Left renal cortex interstitium (tissue), 4 donors: ENCODE data around the gene OR2F2. TPM values are rescaled to one million over a fixed set of nuclear protein-coding genes. Genes with fewer than 3 reads are reported as not detected.

Experiments used
- DNase-seq, 4 donors: peaks; one replicate each; pipeline ENCODE4 v3.0.0-alpha.2; 2013; ENCODE audit warnings: low read depth in 4 of 4, low spot score in 2 of 4, missing footprints in 1 of 4
- polyA plus RNA-seq, 4 donors: library from polyadenylated mRNA; unstranded; fragments of 120-200 nt; gene quantifications; one replicate each; pipeline ENCODE4 v1.2.1, GENCODE V29; 2013; ENCODE audit not compliant: insufficient read length in 4 of 4

Gene OR2F2
- polyA plus RNA-seq, 4 donors: not detected

- DNase-seq: no peak
Observed at GRCh38 chr7:143975617-143976016, 40.6 kb downstream of the OR2F2 start.

DNA sequence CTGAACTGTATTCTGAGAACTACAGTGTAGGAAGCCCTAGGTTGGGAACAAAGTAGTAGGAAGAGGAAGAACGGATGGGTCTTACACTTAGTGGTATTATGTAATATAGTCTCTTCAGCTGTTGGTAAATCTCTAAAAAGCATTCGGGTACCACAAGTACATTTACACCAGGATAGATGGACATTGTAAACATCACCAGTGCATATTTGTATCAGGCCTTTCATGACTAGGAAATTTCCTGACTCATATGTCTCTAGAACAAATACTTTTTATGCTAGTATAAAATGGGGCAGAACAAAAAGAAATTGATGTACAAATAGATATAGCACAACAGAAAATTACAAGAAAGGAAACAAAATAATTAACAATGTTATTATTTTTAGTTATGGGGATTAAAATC is 43.6 kb downstream of the OR2F2 start:
- no peak for DNase-seq

- no peak for DNase-seq
Observed at GRCh38 chr7:143979359-143979758, 44.3 kb downstream of the OR2F2 start.

- DNase-seq: no peak
Observed at GRCh38 chr7:143979998-143980397, 45.0 kb downstream of the OR2F2 start.

DNA sequence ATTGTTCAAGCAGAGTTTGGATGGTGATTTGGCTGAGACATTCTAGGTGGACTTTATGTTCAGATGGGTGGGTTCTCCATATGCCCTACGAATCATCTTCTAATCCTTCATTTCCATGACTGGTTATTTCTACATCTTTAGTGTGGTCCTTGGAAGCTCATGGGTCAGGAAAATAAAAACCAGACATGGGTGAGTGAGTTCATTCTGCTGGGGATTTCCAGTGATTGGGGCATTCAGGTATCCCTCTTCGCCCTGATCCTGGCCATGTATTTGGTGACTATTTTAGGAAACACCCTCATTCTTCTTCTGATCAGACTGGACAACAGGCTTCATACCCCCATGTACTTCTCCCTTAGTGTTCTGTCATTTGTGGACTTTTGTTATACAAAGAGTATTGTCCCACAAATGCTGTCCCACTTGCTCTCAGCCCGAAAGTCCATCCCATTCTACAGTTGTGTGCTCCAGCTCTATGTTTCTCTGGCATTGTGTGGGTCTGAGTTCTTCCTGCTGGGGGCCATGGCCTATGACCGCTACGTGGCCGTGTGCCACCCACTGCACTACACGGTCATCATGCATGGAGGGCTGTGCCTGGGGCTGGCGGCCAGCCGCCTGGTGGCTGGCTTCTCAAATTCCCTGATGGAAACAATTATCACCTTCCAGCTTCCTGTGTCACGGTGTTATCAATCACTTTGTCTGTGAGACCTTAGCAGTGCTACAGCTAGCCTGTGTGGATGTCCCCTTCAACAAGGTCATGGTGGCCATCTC is 45.9 kb downstream of the OR2F2 start:
- DNase-seq: no peak

DNA sequence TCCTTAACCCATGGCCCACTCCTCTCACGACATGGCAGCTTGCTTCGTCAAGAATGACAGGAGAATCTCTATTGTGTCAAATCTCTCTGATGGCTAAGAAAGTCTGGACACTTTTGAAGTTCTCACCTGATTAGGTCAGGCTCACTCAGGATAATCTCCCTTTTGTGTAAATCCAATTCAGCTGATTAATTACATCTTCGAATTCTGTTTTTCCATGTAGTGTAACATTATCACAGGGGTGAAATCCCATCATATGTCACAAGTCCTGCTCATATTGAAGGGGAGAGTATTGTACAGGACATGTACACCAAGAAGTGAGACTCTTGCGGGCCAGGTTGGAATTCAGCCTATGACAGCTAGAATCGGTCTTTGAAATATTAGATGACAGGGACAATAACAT is 48.9 kb downstream of the OR2F2 start:
- no peak for DNase-seq

Other genes starting within 250 kb of the OR2F2 start
- under 1 TPM in 2 of 4 donors, not detected in 2; 0.11 to 0.23 TPM for gene CTAGE6, start 177.5 kb upstream of the OR2F2 start, polyA plus RNA-seq
- 10 to 100 TPM; 72.9 to 85.9 (median 77.6) TPM for gene TCAF1, start 33.1 kb upstream of the OR2F2 start, polyA plus RNA-seq
- gene OR2F1, start 19.6 kb downstream of the OR2F2 start, polyA plus RNA-seq: under 1 TPM; 0.04 to 0.33 (median 0.12) TPM
- gene OR6B1, start 65.1 kb downstream of the OR2F2 start, polyA plus RNA-seq: under 1 TPM in 2 of 4 donors, not detected in 2; 0.03 to 0.05 TPM
- under 1 TPM in 2 of 4 donors, not detected in 2; 0.02 to 0.35 TPM for gene OR2A5, start 113.7 kb downstream of the OR2F2 start, polyA plus RNA-seq
- under 1 TPM in 1 of 4 donors, not detected in 3; 0.13 TPM for gene OR2A25, start 134.6 kb downstream of the OR2F2 start, polyA plus RNA-seq
- under 1 TPM in 2 of 4 donors, not detected in 2; 0.03 to 0.08 TPM for gene OR2A12, start 151.0 kb downstream of the OR2F2 start, polyA plus RNA-seq
- under 1 TPM in 1 of 4 donors, not detected in 3; 0.09 TPM for gene OR2A2, start 174.3 kb downstream of the OR2F2 start, polyA plus RNA-seq
- gene OR2A14, start 187.9 kb downstream of the OR2F2 start, polyA plus RNA-seq: under 1 TPM in 1 of 4 donors, not detected in 3; 0.05 TPM
- gene CTAGE4, start 248.2 kb downstream of the OR2F2 start, polyA plus RNA-seq: 10 to 100 TPM in 1 of 4 donors, 1 to 10 TPM in 3; 3.5 to 20.1 (median 5.7) TPM